ENCODE measurements around the gene CDC14A.

Gene CDC14A

DNA sequence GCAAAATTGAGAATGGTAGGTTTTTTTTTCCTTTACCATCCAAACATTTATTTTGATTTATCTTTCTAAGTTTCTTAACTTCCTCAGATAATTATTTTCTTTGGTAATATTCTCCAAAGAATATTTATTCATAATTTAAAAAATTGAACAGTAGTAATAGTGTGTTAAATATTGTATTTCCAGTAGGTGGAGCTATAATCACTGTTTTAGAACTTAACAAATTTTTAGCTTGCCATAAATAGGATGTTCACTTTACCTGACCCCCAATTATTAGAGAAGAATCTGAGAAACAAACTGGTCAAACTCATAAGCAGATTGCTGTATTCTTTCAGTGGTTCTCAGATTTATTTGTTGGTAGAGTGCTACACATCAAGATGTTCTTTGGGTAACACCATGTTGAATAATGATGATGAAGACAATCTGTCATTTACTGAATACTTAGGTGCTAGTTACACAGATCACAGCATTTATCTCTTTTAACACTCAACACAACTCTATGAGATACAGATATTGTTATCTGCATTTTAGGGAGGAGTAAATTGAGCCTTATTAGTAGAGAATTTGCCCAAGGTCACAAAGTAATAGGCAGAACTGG lies 103.3 kb downstream of the CDC14A start:
- no peak overlapping the region for H3K9ac ChIP-seq (ENCODE audit: low read length)
- no peaks in the 10 kb centered on the region for H3K79me2 ChIP-seq (ENCODE audit: control insufficient read depth, insufficient read depth, low read length, poor library complexity)
- H3K4ac ChIP-seq (ENCODE audit: low read depth, low read length) = no peak overlapping the region
- H3K4me3 ChIP-seq (ENCODE audit: low read depth, low read length) = no peak overlapping the region
- H2AK5ac ChIP-seq (ENCODE audit: low read length) = no peak overlapping the region
- no peak overlapping the region for H3K4me2 ChIP-seq (ENCODE audit: low read length)
- H2BK5ac ChIP-seq (ENCODE audit: low read depth, low read length, poor library complexity) = no peak overlapping the region
- no peaks in the 10 kb centered on the region for H3K9me3 ChIP-seq (ENCODE audit: insufficient read depth, low read depth, low read length)
- no peaks in the 10 kb centered on the region for H3K79me1 ChIP-seq (ENCODE audit: low read length)
- peaks cover 0 to 4% of the 10 kb centered on the region in 2 experiments for H3K36me3 ChIP-seq (ENCODE audit: control insufficient read depth in 1 of 2, insufficient read depth in 2 of 2, low read length in 2 of 2)
- no peaks in the 10 kb centered on the region for H3K4me1 ChIP-seq (ENCODE audit: control insufficient read depth in 1 of 2, insufficient read depth in 2 of 2, low read length in 2 of 2)
- no peak overlapping the region for H4K8ac ChIP-seq (ENCODE audit: low read depth, low read length)
- no peak overlapping the region for H3K18ac ChIP-seq (ENCODE audit: low read length)
- no peak overlapping the region for H4K12ac ChIP-seq (ENCODE audit: low read depth, low read length)
- no peak overlapping the region for H4K91ac ChIP-seq (ENCODE audit: low read depth, low read length)
- no peak overlapping the region for H2AFZ ChIP-seq (ENCODE audit: insufficient read depth, low read length, poor library complexity)
- H2BK120ac ChIP-seq (ENCODE audit: insufficient read depth, low read length, poor library complexity) = no peak overlapping the region
- no peak overlapping the region for H3K14ac ChIP-seq (ENCODE audit: low read length)
- H3K23ac ChIP-seq (ENCODE audit: low read length) = no peak overlapping the region
- peak in 1 of 2 donors; percentile 50 for DNase-seq
- no peaks in the 10 kb centered on the region for H3K27me3 ChIP-seq (ENCODE audit: insufficient read depth, low read length)
- H2BK12ac ChIP-seq (ENCODE audit: low read length) = no peak overlapping the region
- H3K27ac ChIP-seq (ENCODE audit: low read depth, low read length) = no peak overlapping the region

DNA sequence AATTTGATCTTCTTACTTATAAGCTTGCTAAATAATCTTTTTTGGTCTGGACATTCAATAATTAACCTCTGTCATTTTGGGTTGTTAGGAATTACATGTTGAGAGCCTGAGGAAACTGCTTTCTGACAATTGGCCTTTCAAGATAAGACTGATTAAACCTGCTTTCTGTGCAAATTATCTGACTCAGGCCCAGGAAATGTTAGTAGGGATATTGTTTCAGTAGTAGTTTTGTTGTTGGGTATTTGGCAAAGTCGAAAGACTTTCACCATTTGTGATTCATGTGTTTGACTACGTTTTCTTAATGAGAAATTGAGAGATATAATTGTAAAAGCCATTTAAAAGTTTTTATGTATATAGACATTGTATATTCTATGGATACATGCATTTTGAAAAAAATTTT lies 104.6 kb downstream of the CDC14A start:
- Histone ChIP-seq H4K8ac (ENCODE audit: low read depth, low read length) (no peak overlapping the region), H3K9ac (ENCODE audit: low read length) (no peak overlapping the region), H3K9me3 (ENCODE audit: insufficient read depth, low read depth, low read length) (no peaks in the 10 kb centered on the region), H2AK5ac (ENCODE audit: low read length) (no peak overlapping the region), H3K27ac (ENCODE audit: low read depth, low read length) (no peak overlapping the region), H2BK12ac (ENCODE audit: low read length) (no peak overlapping the region), H3K27me3 (ENCODE audit: insufficient read depth, low read length) (no peaks in the 10 kb centered on the region), H2AFZ (ENCODE audit: insufficient read depth, low read length, poor library complexity) (no peak overlapping the region), H3K79me2 (ENCODE audit: control insufficient read depth, insufficient read depth, low read length, poor library complexity) (no peaks in the 10 kb centered on the region), H2BK5ac (ENCODE audit: low read depth, low read length, poor library complexity) (no peak overlapping the region), H3K36me3 (ENCODE audit: control insufficient read depth in 1 of 2, insufficient read depth in 2 of 2, low read length in 2 of 2) (no peaks in the 10 kb centered on the region), H3K4me1 (ENCODE audit: control insufficient read depth in 1 of 2, insufficient read depth in 2 of 2, low read length in 2 of 2) (no peaks in the 10 kb centered on the region), H2BK120ac (ENCODE audit: insufficient read depth, low read length, poor library complexity) (no peak overlapping the region), H4K12ac (ENCODE audit: low read depth, low read length) (no peak overlapping the region), H3K4me2 (ENCODE audit: low read length) (no peak overlapping the region), H3K23ac (ENCODE audit: low read length) (no peak overlapping the region), H3K79me1 (ENCODE audit: low read length) (no peaks in the 10 kb centered on the region), H3K4me3 (ENCODE audit: low read depth, low read length) (no peak overlapping the region), H3K18ac (ENCODE audit: low read length) (no peak overlapping the region), H3K14ac (ENCODE audit: low read length) (no peak overlapping the region), H4K91ac (ENCODE audit: low read depth, low read length) (no peak overlapping the region), H3K4ac (ENCODE audit: low read depth, low read length) (no peak overlapping the region)
- peak in 1 of 2 donors; percentile 50 for DNase-seq
- no CpG with 5 or more reads among the region's 2 CpGs for WGBS (ENCODE audit: extremely low coverage, insufficient coverage, insufficient read length)

GRCh38 chr1:100457683-100458082 lies 105.4 kb downstream of the CDC14A start:
- no CpG with 5 or more reads among the region's 2 CpGs for WGBS (ENCODE audit: extremely low coverage, insufficient coverage, insufficient read length)

GRCh38 chr1:100458661-100459357 lies 106.5 kb downstream of the CDC14A start:
- H2BK12ac ChIP-seq (ENCODE audit: low read length) = no peak overlapping the region
- no peak overlapping the region for H3K27ac ChIP-seq (ENCODE audit: low read depth, low read length)
- no peaks in the 10 kb centered on the region for H3K4me1 ChIP-seq (ENCODE audit: control insufficient read depth in 1 of 2, insufficient read depth in 2 of 2, low read length in 2 of 2)
- no peaks in the 10 kb centered on the region for H3K9me3 ChIP-seq (ENCODE audit: insufficient read depth, low read depth, low read length)
- H2AK5ac ChIP-seq (ENCODE audit: low read length) = no peak overlapping the region
- no peak overlapping the region for H3K14ac ChIP-seq (ENCODE audit: low read length)
- no peak overlapping the region for H2AFZ ChIP-seq (ENCODE audit: insufficient read depth, low read length, poor library complexity)
- no peak overlapping the region for H4K8ac ChIP-seq (ENCODE audit: low read depth, low read length)
- no peak overlapping the region for H2BK5ac ChIP-seq (ENCODE audit: low read depth, low read length, poor library complexity)
- no CpG with 5 or more reads among the region's 6 CpGs for WGBS (ENCODE audit: extremely low coverage, insufficient coverage, insufficient read length)
- H3K4me3 ChIP-seq (ENCODE audit: low read depth, low read length) = no peak overlapping the region
- H3K36me3 ChIP-seq (ENCODE audit: control insufficient read depth in 1 of 2, insufficient read depth in 2 of 2, low read length in 2 of 2) = peaks cover 0 to 2% of the 10 kb centered on the region in 2 experiments
- no peak overlapping the region for H3K9ac ChIP-seq (ENCODE audit: low read length)
- H2BK120ac ChIP-seq (ENCODE audit: insufficient read depth, low read length, poor library complexity) = no peak overlapping the region
- no peak for DNase-seq
- H3K27me3 ChIP-seq (ENCODE audit: insufficient read depth, low read length) = no peaks in the 10 kb centered on the region
- no peak overlapping the region for H3K4me2 ChIP-seq (ENCODE audit: low read length)
- no peaks in the 10 kb centered on the region for H3K79me1 ChIP-seq (ENCODE audit: low read length)
- H3K79me2 ChIP-seq (ENCODE audit: control insufficient read depth, insufficient read depth, low read length, poor library complexity) = no peaks in the 10 kb centered on the region
- H3K18ac ChIP-seq (ENCODE audit: low read length) = no peak overlapping the region
- no peak overlapping the region for H3K23ac ChIP-seq (ENCODE audit: low read length)
- no peak overlapping the region for H3K4ac ChIP-seq (ENCODE audit: low read depth, low read length)
- no peak overlapping the region for H4K91ac ChIP-seq (ENCODE audit: low read depth, low read length)
- H4K12ac ChIP-seq (ENCODE audit: low read depth, low read length) = no peak overlapping the region

More at GRCh38 chr1:100457683-100458082, 105.4 kb downstream of the CDC14A start:
- no peak overlapping the region for H3K23ac ChIP-seq (ENCODE audit: low read length)
- no peak overlapping the region for H2BK5ac ChIP-seq (ENCODE audit: low read depth, low read length, poor library complexity)
- no peak overlapping the region for H3K14ac ChIP-seq (ENCODE audit: low read length)
- no peaks in the 10 kb centered on the region for H3K4me1 ChIP-seq (ENCODE audit: control insufficient read depth in 1 of 2, insufficient read depth in 2 of 2, low read length in 2 of 2)
- H3K27ac ChIP-seq (ENCODE audit: low read depth, low read length) = no peak overlapping the region
- H2AFZ ChIP-seq (ENCODE audit: insufficient read depth, low read length, poor library complexity) = no peak overlapping the region
- no peak overlapping the region for H2BK12ac ChIP-seq (ENCODE audit: low read length)
- H3K9me3 ChIP-seq (ENCODE audit: insufficient read depth, low read depth, low read length) = no peaks in the 10 kb centered on the region
- H2BK120ac ChIP-seq (ENCODE audit: insufficient read depth, low read length, poor library complexity) = no peak overlapping the region
- H4K91ac ChIP-seq (ENCODE audit: low read depth, low read length) = no peak overlapping the region
- peaks cover 0 to 1% of the 10 kb centered on the region in 2 experiments for H3K36me3 ChIP-seq (ENCODE audit: control insufficient read depth in 1 of 2, insufficient read depth in 2 of 2, low read length in 2 of 2)
- no peaks in the 10 kb centered on the region for H3K27me3 ChIP-seq (ENCODE audit: insufficient read depth, low read length)
- H3K4me2 ChIP-seq (ENCODE audit: low read length) = no peak overlapping the region
- no peak overlapping the region for H3K9ac ChIP-seq (ENCODE audit: low read length)
- no peak for DNase-seq
- no peaks in the 10 kb centered on the region for H3K79me2 ChIP-seq (ENCODE audit: control insufficient read depth, insufficient read depth, low read length, poor library complexity)
- H3K79me1 ChIP-seq (ENCODE audit: low read length) = no peaks in the 10 kb centered on the region
- no peak overlapping the region for H4K12ac ChIP-seq (ENCODE audit: low read depth, low read length)
- H3K4ac ChIP-seq (ENCODE audit: low read depth, low read length) = no peak overlapping the region
- no peak overlapping the region for H3K4me3 ChIP-seq (ENCODE audit: low read depth, low read length)
- H2AK5ac ChIP-seq (ENCODE audit: low read length) = no peak overlapping the region
- H3K18ac ChIP-seq (ENCODE audit: low read length) = no peak overlapping the region
- H4K8ac ChIP-seq (ENCODE audit: low read depth, low read length) = no peak overlapping the region
